Measurements from ENCODE around the gene PRKG1. TPM values are rescaled to one million over a fixed set of nuclear protein-coding genes. Genes with fewer than 3 reads are reported as not detected.

The PRKG1 gene
- total RNA-seq, 4 donors from 2014 or later = 17.1 to 36.4 (median 25.8) TPM

GRCh38 chr10:51523440-51523839 is 449.2 kb downstream of the PRKG1 start:
- no peak for ATAC-seq (ENCODE audit: low FRiP score)
- TF ChIP-seq CTCF (IDR thresholded peaks at IDR 0.05) = no peak
- no peak for DNase-seq (ENCODE audit: low spot score)

GRCh38 chr10:51524041-51524440 is 449.8 kb downstream of the PRKG1 start:
- DNase-seq (ENCODE audit: low spot score) (no peak), ATAC-seq (ENCODE audit: low FRiP score) (no peak)
- no peak for TF ChIP-seq CTCF (IDR thresholded peaks at IDR 0.05)

GRCh38 chr10:51527522-51528219 is 453.4 kb downstream of the PRKG1 start:
- DNase-seq (ENCODE audit: low spot score) (no peak), ATAC-seq (ENCODE audit: low FRiP score) (no peak)
- TF ChIP-seq CTCF (IDR thresholded peaks at IDR 0.05) = no peak

- no peak for TF ChIP-seq CTCF (IDR thresholded peaks at IDR 0.05)
- ATAC-seq (ENCODE audit: low FRiP score) (no peak), DNase-seq (ENCODE audit: low spot score) (no peak)
These were observed 454.2 kb downstream of the PRKG1 start for GRCh38 chr10:51528527-51528926.

GRCh38 chr10:51530541-51530940 is 456.3 kb downstream of the PRKG1 start:
- DNase-seq (ENCODE audit: low spot score) (no peak), ATAC-seq (ENCODE audit: low FRiP score) (no peak)
- no peak for TF ChIP-seq CTCF (IDR thresholded peaks at IDR 0.05)

GRCh38 chr10:51532044-51532443 is 457.8 kb downstream of the PRKG1 start:
- no peak for DNase-seq (ENCODE audit: low spot score)
- ATAC-seq (ENCODE audit: low FRiP score) = no peak
- TF ChIP-seq CTCF (IDR thresholded peaks at IDR 0.05) = no peak

- no peak for TF ChIP-seq CTCF (IDR thresholded peaks at IDR 0.05)
- no peak for DNase-seq (ENCODE audit: low spot score)
These were observed 468.6 kb downstream of the PRKG1 start for GRCh38 chr10:51542853-51543252.

More at GRCh38 chr10:51542853-51543252, 468.6 kb downstream of the PRKG1 start:
- no peak for ATAC-seq (ENCODE audit: low FRiP score)

All from omental fat pad (tissue), 4 donors.